VCaP (cell line): ENCODE measurements around the gene RAD51B.

Source experiments
- H3K27ac ChIP-seq: fragments of 450-650 bp; 2 replicates; pipeline ENCODE4 v1.5.1; 2017
- CTCF ChIP-seq: fragments of 450-650 bp; conservative IDR thresholded peaks from 2 replicates; pipeline ENCODE4 v1.5.1; 2017; ENCODE audit warnings: mild to moderate bottlenecking, moderate library complexity

RAD51B gene

GRCh38 chr14:68377006-68377405 lies 557.4 kb downstream of the RAD51B start:
- H3K27ac ChIP-seq: no peak overlapping the region
- no peak for TF ChIP-seq CTCF

GRCh38 chr14:68377459-68377858 lies 557.9 kb downstream of the RAD51B start:
- no peak for TF ChIP-seq CTCF
- H3K27ac ChIP-seq: no peak overlapping the region

GRCh38 chr14:68379510-68380328 lies 560.1 kb downstream of the RAD51B start:
- peak overlapping the region; percentile 28 for H3K27ac ChIP-seq
- no peak for TF ChIP-seq CTCF

GRCh38 chr14:68380329-68380741 lies 560.8 kb downstream of the RAD51B start:
- peak overlapping the region; percentile 28 for H3K27ac ChIP-seq
- no peak for TF ChIP-seq CTCF

GRCh38 chr14:68384335-68384734 lies 564.8 kb downstream of the RAD51B start:
- no peak for TF ChIP-seq CTCF
- H3K27ac ChIP-seq: no peak overlapping the region

GRCh38 chr14:68384881-68385280 lies 565.3 kb downstream of the RAD51B start:
- no peak overlapping the region for H3K27ac ChIP-seq
- TF ChIP-seq CTCF: no peak

- no peak for TF ChIP-seq CTCF
These were observed 566.9 kb downstream of the RAD51B start for GRCh38 chr14:68386446-68386845.

More at GRCh38 chr14:68386446-68386845, 566.9 kb downstream of the RAD51B start:
- no peak overlapping the region for H3K27ac ChIP-seq
